Measurements from ENCODE around the gene IGSF5. TPM values are rescaled to one million over a fixed set of nuclear protein-coding genes. Genes with fewer than 3 reads are reported as not detected.

IGSF5 gene
- total RNA-seq, 2 experiments from 2014 or later: not detected

GRCh38 chr21:39840373-39841097, 95.6 kb downstream of the IGSF5 start:
- intact Hi-C loops (cut with micrococcal nuclease; ENCODE audit: unreplicated experiment): no loop called here
- no TSS peak for BruUV-seq (replicated peaks)
- TF ChIP-seq CTCF (conservative IDR thresholded peaks at IDR 0.05; ENCODE audit: low read length) (no peak), EZH2phosphoT487 (IDR thresholded peaks at IDR 0.05; ENCODE audit: borderline replicate concordance, low read depth, low read length) (no peak)

GRCh38 chr21:39842741-39843459, 97.9 kb downstream of the IGSF5 start:
- Histone ChIP-seq H3K9me2 (ENCODE audit: insufficient read depth, low read length) (no peaks in the 10 kb centered on the region), H3K4me1 (ENCODE audit: insufficient read depth, low read length, poor library complexity, severe bottlenecking) (no peaks in the 10 kb centered on the region), H3K9me3 (ENCODE audit: low read length) (no peaks in the 10 kb centered on the region), H3K4me2 (ENCODE audit: low read length) (no peak overlapping the region), H3K79me2 (ENCODE audit: insufficient read depth, low read depth, low read length) (no peaks in the 10 kb centered on the region), H3K4me3 (ENCODE audit: low read depth, low read length, poor library complexity, severe bottlenecking) (no peak overlapping the region), H4K20me1 (ENCODE audit: insufficient read depth, low read length) (no peaks in the 10 kb centered on the region), H3K36me3 (ENCODE audit: insufficient read depth, low read length) (no peaks in the 10 kb centered on the region), H2AFZ (ENCODE audit: low read length) (no peak overlapping the region), H3K27ac (ENCODE audit: low read depth, low read length, poor library complexity, severe bottlenecking) (no peak overlapping the region)
- DNase-seq (ENCODE audit: low spot score): no peak
- intact Hi-C loops (cut with micrococcal nuclease; ENCODE audit: unreplicated experiment): no loop called here
- ChIA-PET POLR2A (no interaction called here), CTCF (ENCODE audit: unreplicated experiment) (no interaction called here)
- no TSS peak for BruUV-seq (replicated peaks)
- TF ChIP-seq CTCF (conservative IDR thresholded peaks at IDR 0.05; ENCODE audit: low read length) (no peak), EZH2phosphoT487 (IDR thresholded peaks at IDR 0.05; ENCODE audit: borderline replicate concordance, low read depth, low read length) (no peak)

More at GRCh38 chr21:39840373-39841097, 95.6 kb downstream of the IGSF5 start:
- Histone ChIP-seq H2AFZ (ENCODE audit: low read length) (no peak overlapping the region), H3K36me3 (ENCODE audit: insufficient read depth, low read length) (no peaks in the 10 kb centered on the region), H4K20me1 (ENCODE audit: insufficient read depth, low read length) (no peaks in the 10 kb centered on the region), H3K9me3 (ENCODE audit: low read length) (no peaks in the 10 kb centered on the region), H3K27ac (ENCODE audit: low read depth, low read length, poor library complexity, severe bottlenecking) (no peak overlapping the region), H3K9me2 (ENCODE audit: insufficient read depth, low read length) (no peaks in the 10 kb centered on the region), H3K4me3 (ENCODE audit: low read depth, low read length, poor library complexity, severe bottlenecking) (no peak overlapping the region), H3K4me2 (ENCODE audit: low read length) (no peak overlapping the region), H3K79me2 (ENCODE audit: insufficient read depth, low read depth, low read length) (no peaks in the 10 kb centered on the region), H3K4me1 (ENCODE audit: insufficient read depth, low read length, poor library complexity, severe bottlenecking) (no peaks in the 10 kb centered on the region)
- ChIA-PET CTCF (ENCODE audit: unreplicated experiment) (no interaction called here), POLR2A (no interaction called here)
- DNase-seq (ENCODE audit: low spot score): no peak

GRCh38 chr21:39843483-39843882, 98.5 kb downstream of the IGSF5 start:
- ChIA-PET CTCF (ENCODE audit: unreplicated experiment) (no interaction called here), POLR2A (no interaction called here)
- no peak for DNase-seq (ENCODE audit: low spot score)
- no peak overlapping the region for H3K27ac ChIP-seq (ENCODE audit: low read depth, low read length, poor library complexity, severe bottlenecking)
- H2AFZ ChIP-seq (ENCODE audit: low read length): no peak overlapping the region
- no peaks in the 10 kb centered on the region for H3K36me3 ChIP-seq (ENCODE audit: insufficient read depth, low read length)
- no peaks in the 10 kb centered on the region for H3K9me3 ChIP-seq (ENCODE audit: low read length)
- no peak overlapping the region for H3K4me3 ChIP-seq (ENCODE audit: low read depth, low read length, poor library complexity, severe bottlenecking)
- no peaks in the 10 kb centered on the region for H3K4me1 ChIP-seq (ENCODE audit: insufficient read depth, low read length, poor library complexity, severe bottlenecking)
- no peak overlapping the region for H3K4me2 ChIP-seq (ENCODE audit: low read length)
- H3K9me2 ChIP-seq (ENCODE audit: insufficient read depth, low read length): no peaks in the 10 kb centered on the region
- TF ChIP-seq EZH2phosphoT487 (IDR thresholded peaks at IDR 0.05; ENCODE audit: borderline replicate concordance, low read depth, low read length) (no peak), CTCF (conservative IDR thresholded peaks at IDR 0.05; ENCODE audit: low read length) (no peak)
- BruUV-seq (replicated peaks): no TSS peak
- H3K79me2 ChIP-seq (ENCODE audit: insufficient read depth, low read depth, low read length): no peaks in the 10 kb centered on the region
- H4K20me1 ChIP-seq (ENCODE audit: insufficient read depth, low read length): no peaks in the 10 kb centered on the region
- intact Hi-C loops (cut with micrococcal nuclease; ENCODE audit: unreplicated experiment): no loop called here
